AG09319 (cell line): Measurements from ENCODE around the gene SORCS1.
A peak's percentile ranks its signal among the peaks of the same experiment; 100 is the strongest.

Experiments used
- DNase-seq: peaks from one replicate; pipeline ENCODE4 v3.0.0-alpha.2; 2010; ENCODE audit warnings: low read depth; ENCODE audit errors: extremely low read depth
- CTCF ChIP-seq: IDR thresholded peaks from 2 replicates; pipeline ENCODE4 v1.5.1; 2011; ENCODE audit warnings: low read depth, mild to moderate bottlenecking, inconsistent platforms, low read length, moderate library complexity

SORCS1 gene

GRCh38 chr10:106577266-106577665, 587.2 kb downstream of the SORCS1 start:
- TF ChIP-seq CTCF, result no peak
- DNase-seq, result no peak

DNA sequence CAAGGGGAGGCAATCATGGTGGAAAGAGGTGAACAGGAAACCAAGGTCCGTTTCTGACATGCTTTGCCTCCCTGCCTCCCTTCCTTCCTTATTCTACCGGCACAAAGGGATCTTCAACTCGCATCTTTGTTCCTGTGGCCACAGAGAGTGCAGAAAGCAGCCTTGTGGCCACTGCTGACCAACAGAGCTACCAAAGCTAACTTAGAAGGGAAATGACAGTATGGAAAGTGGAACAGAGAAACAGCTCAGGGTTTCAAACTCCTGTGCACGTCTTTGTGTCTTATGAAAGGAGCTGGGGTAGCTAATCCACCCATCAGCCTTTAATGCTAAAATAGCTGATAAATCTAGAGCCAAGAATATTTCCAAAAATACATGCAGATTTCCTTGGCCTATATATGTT, 588.0 kb downstream of the SORCS1 start:
- DNase-seq, result no peak
- TF ChIP-seq CTCF, result no peak

GRCh38 chr10:106573106-106573505, 591.4 kb downstream of the SORCS1 start:
- no peak for TF ChIP-seq CTCF
- no peak for DNase-seq

DNA sequence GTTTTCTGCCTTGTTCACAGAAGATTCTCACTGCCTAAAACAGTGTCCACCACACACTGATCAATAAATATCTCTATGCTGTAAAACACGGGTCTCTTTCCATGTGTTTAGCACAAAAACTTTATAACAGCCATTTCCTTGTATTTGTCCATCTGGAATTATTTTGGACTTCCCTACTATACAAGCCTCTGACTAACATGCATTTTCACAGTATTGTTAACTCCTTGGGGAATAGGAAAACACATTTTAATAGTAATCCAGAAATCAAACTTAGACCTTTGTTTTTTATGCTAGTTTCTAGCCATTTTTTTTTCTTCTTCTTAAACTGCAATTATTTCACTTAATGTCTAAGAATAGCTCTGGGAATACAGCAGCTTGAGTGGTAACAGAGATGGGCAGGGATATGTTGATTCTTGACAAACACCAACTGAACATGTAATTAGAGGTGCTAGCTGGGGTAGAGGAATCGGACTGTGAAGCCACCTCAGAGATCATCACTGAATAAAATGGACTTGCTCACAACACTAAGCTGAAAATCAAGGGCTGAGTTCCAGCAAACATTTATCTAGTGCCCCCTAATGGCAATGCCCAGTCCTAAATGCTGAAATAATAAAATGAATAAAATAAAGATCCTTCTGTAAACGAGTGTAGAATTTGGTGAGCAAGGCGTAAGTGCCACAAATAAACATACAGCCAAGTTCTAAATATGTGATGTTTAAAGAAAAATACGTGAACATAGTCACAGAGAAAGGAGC, 593.1 kb downstream of the SORCS1 start:
- TF ChIP-seq CTCF, result peak; percentile 60
- no peak for DNase-seq

DNA sequence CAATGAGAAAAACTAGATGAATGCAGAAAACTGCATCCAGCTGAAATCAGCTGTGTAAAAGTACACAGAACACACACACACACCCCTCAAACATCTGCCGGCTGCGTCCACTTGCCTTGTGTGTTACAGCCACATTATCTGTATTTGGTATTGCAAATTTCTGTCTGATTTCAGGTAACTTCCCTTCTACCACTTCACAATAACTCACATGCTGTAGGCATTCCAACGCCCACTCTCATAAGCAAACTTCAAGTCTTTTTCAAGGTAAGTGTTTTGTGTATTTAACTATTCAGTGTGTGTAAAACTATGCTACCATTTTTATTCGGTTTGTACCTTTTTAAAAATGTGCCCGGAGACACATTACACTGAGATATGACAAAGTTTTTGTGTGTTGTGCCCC, 594.2 kb downstream of the SORCS1 start:
- no peak for DNase-seq
- no peak for TF ChIP-seq CTCF

DNA sequence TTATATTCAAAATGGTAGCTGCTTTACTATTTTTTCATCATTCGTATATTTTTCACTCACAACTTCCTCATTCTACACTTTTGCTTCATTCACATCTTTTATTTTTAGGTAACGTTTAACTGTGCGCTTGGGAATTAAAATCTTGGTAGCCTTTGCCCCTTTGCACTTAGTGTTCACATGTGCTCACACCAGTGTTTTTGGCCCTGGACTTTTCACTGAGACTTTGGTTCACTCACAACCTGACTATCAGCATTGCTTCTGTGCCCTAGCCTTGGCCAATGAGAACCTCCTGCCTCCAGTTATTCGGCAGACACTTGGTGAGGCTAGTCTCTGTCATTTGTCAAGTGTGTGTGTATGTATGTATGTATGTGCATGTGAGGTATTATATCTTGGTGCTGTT, 596.9 kb downstream of the SORCS1 start:
- no peak for TF ChIP-seq CTCF
- no peak for DNase-seq

GRCh38 chr10:106566873-106567272, 597.6 kb downstream of the SORCS1 start:
- DNase-seq, result no peak
- no peak for TF ChIP-seq CTCF
